Activated CD4-positive, alpha-beta memory T cell treated with anti-CD3 and anti-CD28 coated beads for 36 hours (primary cell): ENCODE data around the gene MYBBP1A. TPM values are rescaled to one million over a fixed set of nuclear protein-coding genes. Genes with fewer than 3 reads are reported as not detected.
"Not testable (repeated sequence)": the region's sequence is repeated elsewhere in the genome, so short reads cannot be mapped to it uniquely, and the experiment has no call there.

Source experiments
- CTCF ChIA-PET: fragments of 350-600 bp; sonication (Branson Sonifier 250); formaldehyde crosslinking; loops from one replicate; lab custom pipeline; 2021; ENCODE audit warnings: antibody characterized with exemption, inconsistent platforms; lab: Charles Lee
- POLR2A ChIA-PET: fragments of 350-600 bp; sonication (Branson Sonifier 250); formaldehyde crosslinking; loops from one replicate; lab custom pipeline; 2021; ENCODE audit warnings: antibody characterized with exemption; lab: Charles Lee
- DNase-seq: peaks from one replicate; pipeline ENCODE4 v3.0.0-alpha.2; 2020
- H3K27ac Mint-ChIP-seq: one replicate; pipeline ENCODE4 v1.8.0; 2021; ENCODE audit warnings: mixed read lengths
- H3K27me3 Mint-ChIP-seq: one replicate; pipeline ENCODE4 v1.8.0; 2021; ENCODE audit warnings: mixed read lengths
- H3K36me3 Mint-ChIP-seq: one replicate; pipeline ENCODE4 v1.8.0; 2021; ENCODE audit warnings: mixed read lengths
- H3K4me1 Mint-ChIP-seq: one replicate; pipeline ENCODE4 v1.8.0; 2021; ENCODE audit warnings: low read depth, mixed read lengths
- H3K4me3 Mint-ChIP-seq: one replicate; pipeline ENCODE4 v1.8.0; 2021; ENCODE audit warnings: mild to moderate bottlenecking, mixed read lengths
- H3K9me3 Mint-ChIP-seq: one replicate; pipeline ENCODE4 v1.8.0; 2021; ENCODE audit warnings: mixed read lengths
- intact Hi-C: fragments of 100-400 bp; cut with micrococcal nuclease; formaldehyde crosslinking; loops from one replicate; pipeline ENCODE4 v1.15.1; 2023
- total RNA-seq, 2 experiments: library from RNA; stranded (reverse); gene quantifications; one replicate each; pipeline ENCODE4 v1.2.3, GENCODE V29; 2021

Gene MYBBP1A, protein sequence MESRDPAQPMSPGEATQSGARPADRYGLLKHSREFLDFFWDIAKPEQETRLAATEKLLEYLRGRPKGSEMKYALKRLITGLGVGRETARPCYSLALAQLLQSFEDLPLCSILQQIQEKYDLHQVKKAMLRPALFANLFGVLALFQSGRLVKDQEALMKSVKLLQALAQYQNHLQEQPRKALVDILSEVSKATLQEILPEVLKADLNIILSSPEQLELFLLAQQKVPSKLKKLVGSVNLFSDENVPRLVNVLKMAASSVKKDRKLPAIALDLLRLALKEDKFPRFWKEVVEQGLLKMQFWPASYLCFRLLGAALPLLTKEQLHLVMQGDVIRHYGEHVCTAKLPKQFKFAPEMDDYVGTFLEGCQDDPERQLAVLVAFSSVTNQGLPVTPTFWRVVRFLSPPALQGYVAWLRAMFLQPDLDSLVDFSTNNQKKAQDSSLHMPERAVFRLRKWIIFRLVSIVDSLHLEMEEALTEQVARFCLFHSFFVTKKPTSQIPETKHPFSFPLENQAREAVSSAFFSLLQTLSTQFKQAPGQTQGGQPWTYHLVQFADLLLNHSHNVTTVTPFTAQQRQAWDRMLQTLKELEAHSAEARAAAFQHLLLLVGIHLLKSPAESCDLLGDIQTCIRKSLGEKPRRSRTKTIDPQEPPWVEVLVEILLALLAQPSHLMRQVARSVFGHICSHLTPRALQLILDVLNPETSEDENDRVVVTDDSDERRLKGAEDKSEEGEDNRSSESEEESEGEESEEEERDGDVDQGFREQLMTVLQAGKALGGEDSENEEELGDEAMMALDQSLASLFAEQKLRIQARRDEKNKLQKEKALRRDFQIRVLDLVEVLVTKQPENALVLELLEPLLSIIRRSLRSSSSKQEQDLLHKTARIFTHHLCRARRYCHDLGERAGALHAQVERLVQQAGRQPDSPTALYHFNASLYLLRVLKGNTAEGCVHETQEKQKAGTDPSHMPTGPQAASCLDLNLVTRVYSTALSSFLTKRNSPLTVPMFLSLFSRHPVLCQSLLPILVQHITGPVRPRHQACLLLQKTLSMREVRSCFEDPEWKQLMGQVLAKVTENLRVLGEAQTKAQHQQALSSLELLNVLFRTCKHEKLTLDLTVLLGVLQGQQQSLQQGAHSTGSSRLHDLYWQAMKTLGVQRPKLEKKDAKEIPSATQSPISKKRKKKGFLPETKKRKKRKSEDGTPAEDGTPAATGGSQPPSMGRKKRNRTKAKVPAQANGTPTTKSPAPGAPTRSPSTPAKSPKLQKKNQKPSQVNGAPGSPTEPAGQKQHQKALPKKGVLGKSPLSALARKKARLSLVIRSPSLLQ (N-terminal part only)
- 10 to 100 TPM; 66.6 to 70.8 TPM for total RNA-seq

DNA sequence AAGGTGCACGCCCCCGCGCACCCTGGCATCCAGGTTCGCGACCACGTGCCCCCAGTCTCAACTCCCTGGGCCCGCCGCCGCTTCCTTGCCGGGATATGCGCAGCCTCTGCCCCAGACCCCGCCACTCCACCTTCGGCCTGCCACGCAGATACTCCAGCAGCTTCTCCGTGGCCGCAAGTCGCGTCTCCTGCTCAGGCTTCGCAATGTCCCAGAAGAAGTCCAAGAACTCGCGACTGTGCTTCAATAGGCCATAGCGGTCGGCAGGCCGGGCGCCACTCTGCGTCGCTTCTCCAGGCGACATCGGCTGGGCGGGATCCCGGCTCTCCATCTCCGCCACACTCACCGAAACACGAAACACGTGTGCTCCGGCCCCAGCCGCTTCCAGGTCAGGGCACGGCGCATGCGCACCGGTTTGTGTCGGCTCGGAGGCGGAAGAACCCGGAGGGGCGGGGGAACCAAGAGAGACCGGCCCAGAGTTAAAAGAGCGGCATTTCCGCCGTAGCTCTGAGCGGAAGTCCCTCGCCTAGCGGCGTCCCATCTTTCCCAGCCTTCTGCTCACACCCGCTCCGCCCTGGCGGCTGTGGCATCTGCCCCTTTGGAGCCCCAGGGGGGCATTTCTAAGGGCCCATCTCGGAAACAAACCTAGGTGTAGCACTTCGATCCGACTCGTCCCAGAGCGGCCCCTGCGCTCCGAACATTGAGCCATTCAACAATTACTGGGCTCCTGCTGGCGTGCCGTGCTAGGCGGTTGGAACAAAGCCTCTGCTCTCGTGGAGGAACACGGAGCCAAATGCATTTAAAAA lies at the start of gene MYBBP1A:
MYBBP1A (minus strand) TSS at position 388 of the 803 bp plus-strand sequence; CDS start at position 328, 60 bp downstream.
- no peaks in the 10 kb centered on the region for H3K27me3 Mint-ChIP-seq
- no peaks in the 10 kb centered on the region for H3K9me3 Mint-ChIP-seq
- peak within 1 kb of the TSS; percentile 95 for H3K4me3 Mint-ChIP-seq
- H3K27ac Mint-ChIP-seq: peak within 1 kb of the TSS; percentile 93
- intact Hi-C loops: loop anchor here (1.0 kb wide), 1 partner anchor 8 kb away; no protein-coding TSS in a partner anchor
- peaks cover 26% of the 10 kb centered on the region for H3K4me1 Mint-ChIP-seq
- H3K36me3 Mint-ChIP-seq: peaks cover 31% of the 10 kb centered on the region
- POLR2A ChIA-PET: interaction anchor here (1.3 to 1.8 kb wide), 3 partner anchors 8 to 189 kb away, joined by 4 to 7 read pairs (median 4); partner anchors contain the start of gene UBE2G1
- peak; percentile 98 for DNase-seq
- CTCF ChIA-PET: interaction anchor here (0.6 to 7.2 kb wide), 5 partner anchors 8 to 137 kb away, joined by 3 to 54 read pairs (median 4); no protein-coding TSS in a partner anchor

- POLR2A ChIA-PET, CTCF ChIA-PET: not testable (repeated sequence)
Measured at GRCh38 chr17:4604736-4605135, 49.6 kb upstream of the MYBBP1A start.

GRCh38 chr17:4604111-4604644 lies 49.0 kb upstream of the MYBBP1A start:
- H3K36me3 Mint-ChIP-seq: no peaks in the 10 kb centered on the region
- H3K4me3 Mint-ChIP-seq: no peak overlapping the region
- DNase-seq: no peak
- ChIA-PET POLR2A (no interaction called here), CTCF (no interaction called here)
- peaks cover 12% of the 10 kb centered on the region for H3K27me3 Mint-ChIP-seq
- intact Hi-C loops: no loop called here
- H3K4me1 Mint-ChIP-seq: no peaks in the 10 kb centered on the region
- H3K27ac Mint-ChIP-seq: no peak overlapping the region
- no peaks in the 10 kb centered on the region for H3K9me3 Mint-ChIP-seq

More at GRCh38 chr17:4604736-4605135, 49.6 kb upstream of the MYBBP1A start:
- H3K27ac Mint-ChIP-seq, H3K4me3 Mint-ChIP-seq, H3K4me1 Mint-ChIP-seq, intact Hi-C loops, H3K36me3 Mint-ChIP-seq, H3K9me3 Mint-ChIP-seq, DNase-seq: not testable (repeated sequence)
- H3K27me3 Mint-ChIP-seq: peaks cover 13% of the 10 kb centered on the region

DNA sequence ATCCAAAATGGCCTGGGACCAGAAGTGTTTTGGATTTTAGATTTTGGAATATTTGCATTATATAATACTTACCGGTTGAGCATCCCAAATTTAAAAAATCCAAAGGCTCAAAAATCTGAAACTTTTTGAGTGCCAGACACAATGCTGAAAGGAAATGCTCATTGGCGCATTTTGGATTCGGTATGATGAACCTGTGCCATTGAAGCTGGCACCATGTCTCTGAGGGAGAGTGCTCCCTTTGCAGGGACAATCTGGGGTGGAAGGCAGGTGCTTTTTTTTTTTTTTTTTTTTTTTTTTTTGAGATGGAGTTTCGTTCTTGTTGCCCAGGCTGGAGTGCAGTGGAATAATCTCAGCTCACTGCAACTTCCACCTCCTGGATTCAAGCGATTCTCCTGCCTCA lies 46.9 kb upstream of the MYBBP1A start:
- Mint-ChIP-seq H3K36me3 (no peaks in the 10 kb centered on the region), H3K9me3 (no peaks in the 10 kb centered on the region), H3K4me1 (no peaks in the 10 kb centered on the region), H3K27me3 (peaks cover 2% of the 10 kb centered on the region), H3K4me3 (no peak overlapping the region), H3K27ac (no peak overlapping the region)
- POLR2A ChIA-PET: no interaction called here
- intact Hi-C loops: no loop called here
- no peak for DNase-seq
- CTCF ChIA-PET: interaction anchor here (1.0 to 1.3 kb wide), 2 partner anchors 23 to 25 kb away, joined by 3 to 5 read pairs; no protein-coding TSS in a partner anchor

DNA sequence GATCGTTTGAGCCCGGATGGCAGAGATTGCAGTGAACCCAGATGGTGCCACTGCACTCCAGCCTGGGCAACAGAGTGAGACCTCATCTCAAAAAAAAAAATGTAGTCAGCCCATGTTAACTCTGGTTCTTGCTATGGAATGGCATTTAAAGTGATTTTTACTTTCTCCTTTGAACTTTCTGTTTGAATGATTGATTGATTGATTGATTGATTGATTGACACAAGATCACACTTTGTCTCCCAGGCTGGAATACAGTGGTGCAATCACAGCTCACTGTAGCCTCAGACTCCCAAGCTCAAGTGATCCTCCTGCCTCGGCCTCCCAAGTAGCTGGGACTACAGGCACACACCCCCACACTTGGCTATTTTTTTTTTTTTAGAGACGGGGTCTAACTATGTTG lies 46.1 kb upstream of the MYBBP1A start:
- Mint-ChIP-seq H3K4me3 (no peak overlapping the region), H3K27ac (no peak overlapping the region), H3K27me3 (peaks cover 3% of the 10 kb centered on the region), H3K36me3 (no peaks in the 10 kb centered on the region), H3K4me1 (no peaks in the 10 kb centered on the region), H3K9me3 (no peaks in the 10 kb centered on the region)
- CTCF ChIA-PET: no interaction called here
- intact Hi-C loops: no loop called here
- POLR2A ChIA-PET: no interaction called here
- DNase-seq: no peak

- Mint-ChIP-seq H3K9me3 (no peaks in the 10 kb centered on the region), H3K36me3 (no peaks in the 10 kb centered on the region), H3K4me1 (no peaks in the 10 kb centered on the region), H3K27ac (no peak overlapping the region), H3K27me3 (peaks cover 3% of the 10 kb centered on the region), H3K4me3 (no peak overlapping the region)
- POLR2A ChIA-PET: no interaction called here
- DNase-seq: no peak
- CTCF ChIA-PET: interaction anchor here (1.1 kb wide), 1 partner anchor 34 kb away, joined by 3 read pairs; no protein-coding TSS in a partner anchor
- intact Hi-C loops: no loop called here
Measured at GRCh38 chr17:4600563-4600962, 45.4 kb upstream of the MYBBP1A start.

GRCh38 chr17:4599505-4600281 lies 44.5 kb upstream of the MYBBP1A start:
- no peaks in the 10 kb centered on the region for H3K36me3 Mint-ChIP-seq
- H3K27me3 Mint-ChIP-seq: peaks cover 3% of the 10 kb centered on the region
- ChIA-PET CTCF (interaction anchor here (1.1 kb wide), 1 partner anchor 33 kb away, joined by 3 read pairs; no protein-coding TSS in a partner anchor), POLR2A (no interaction called here)
- peaks cover 4% of the 10 kb centered on the region for H3K4me1 Mint-ChIP-seq
- H3K27ac Mint-ChIP-seq: no peak overlapping the region
- intact Hi-C loops: no loop called here
- no peak overlapping the region for H3K4me3 Mint-ChIP-seq
- H3K9me3 Mint-ChIP-seq: no peaks in the 10 kb centered on the region
- no peak for DNase-seq

- intact Hi-C loops: no loop called here
- H3K4me1 Mint-ChIP-seq: peaks cover 4% of the 10 kb centered on the region
- ChIA-PET POLR2A (no interaction called here), CTCF (interaction anchor here (1.0 kb wide), 1 partner anchor 14 kb away, joined by 3 read pairs; no protein-coding TSS in a partner anchor)
- H3K27ac Mint-ChIP-seq: no peak overlapping the region
- peaks cover 3% of the 10 kb centered on the region for H3K27me3 Mint-ChIP-seq
- H3K4me3 Mint-ChIP-seq: no peak overlapping the region
- no peaks in the 10 kb centered on the region for H3K9me3 Mint-ChIP-seq
- DNase-seq: no peak
- H3K36me3 Mint-ChIP-seq: no peaks in the 10 kb centered on the region
Measured at GRCh38 chr17:4598776-4599504, 43.8 kb upstream of the MYBBP1A start.

DNA sequence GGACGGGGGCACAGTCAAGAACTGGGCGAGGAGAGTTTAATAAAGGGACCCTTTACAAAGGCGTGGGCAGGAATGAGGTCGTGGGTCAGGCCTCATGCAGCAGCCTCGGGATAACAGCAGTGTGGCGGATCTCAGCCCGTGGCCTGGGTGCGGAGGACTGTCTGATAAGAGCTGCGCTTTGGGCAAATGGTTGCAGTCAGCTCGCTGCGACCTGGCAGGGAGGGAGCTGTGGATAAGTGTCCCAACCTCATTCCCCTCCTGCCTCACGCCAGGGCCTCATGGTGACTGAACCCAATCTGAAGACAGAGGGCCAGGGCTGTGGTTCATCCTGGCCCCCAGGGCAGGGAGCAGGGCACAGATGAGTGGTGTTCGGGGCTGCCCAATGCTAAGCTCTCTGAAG lies 42.8 kb upstream of the MYBBP1A start:
- Mint-ChIP-seq H3K36me3 (no peaks in the 10 kb centered on the region), H3K9me3 (no peaks in the 10 kb centered on the region), H3K4me1 (peaks cover 4% of the 10 kb centered on the region), H3K27ac (no peak overlapping the region), H3K27me3 (peaks cover 3% of the 10 kb centered on the region), H3K4me3 (no peak overlapping the region)
- ChIA-PET POLR2A (no interaction called here), CTCF (interaction anchor here (1.0 to 2.3 kb wide), 2 partner anchors 13 to 31 kb away, joined by 3 to 7 read pairs; no protein-coding TSS in a partner anchor)
- no peak for DNase-seq
- intact Hi-C loops: no loop called here
